ENCODE data around the gene ACAP1.

The ACAP1 gene

DNA sequence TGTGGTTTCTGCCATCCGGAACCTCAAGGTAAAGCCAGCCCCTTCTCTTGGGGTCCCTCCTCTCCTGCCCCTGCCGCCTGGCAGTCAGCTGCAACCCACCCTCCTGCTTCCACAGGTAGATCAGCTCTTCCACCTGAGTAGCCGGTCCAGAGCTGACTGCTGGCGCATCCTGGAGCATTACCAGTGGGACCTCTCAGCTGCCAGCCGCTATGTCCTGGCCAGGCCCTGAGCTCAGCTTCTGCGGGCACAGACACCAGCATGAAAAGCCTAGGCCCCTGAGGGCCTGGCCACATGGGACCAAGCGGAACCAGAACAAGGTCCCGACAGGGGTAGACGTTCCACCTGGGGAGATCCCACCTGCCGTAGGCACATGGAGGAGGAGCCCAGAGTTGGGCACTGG lies 52.5 kb downstream of the ACAP1 start:
- intact Hi-C loops (cut with micrococcal nuclease), result no loop called here
- Mint-ChIP-seq H3K27me3 (peaks cover 18% of the 10 kb centered on the region), H3K9me3 (no peaks in the 10 kb centered on the region), H3K4me1 (ENCODE audit: low read depth) (peaks cover 33% of the 10 kb centered on the region), H3K36me3 (ENCODE audit: low read depth) (peaks cover 70% of the 10 kb centered on the region), H3K4me3 (no peak overlapping the region), H3K27ac (peak overlapping the region; percentile 34)

DNA sequence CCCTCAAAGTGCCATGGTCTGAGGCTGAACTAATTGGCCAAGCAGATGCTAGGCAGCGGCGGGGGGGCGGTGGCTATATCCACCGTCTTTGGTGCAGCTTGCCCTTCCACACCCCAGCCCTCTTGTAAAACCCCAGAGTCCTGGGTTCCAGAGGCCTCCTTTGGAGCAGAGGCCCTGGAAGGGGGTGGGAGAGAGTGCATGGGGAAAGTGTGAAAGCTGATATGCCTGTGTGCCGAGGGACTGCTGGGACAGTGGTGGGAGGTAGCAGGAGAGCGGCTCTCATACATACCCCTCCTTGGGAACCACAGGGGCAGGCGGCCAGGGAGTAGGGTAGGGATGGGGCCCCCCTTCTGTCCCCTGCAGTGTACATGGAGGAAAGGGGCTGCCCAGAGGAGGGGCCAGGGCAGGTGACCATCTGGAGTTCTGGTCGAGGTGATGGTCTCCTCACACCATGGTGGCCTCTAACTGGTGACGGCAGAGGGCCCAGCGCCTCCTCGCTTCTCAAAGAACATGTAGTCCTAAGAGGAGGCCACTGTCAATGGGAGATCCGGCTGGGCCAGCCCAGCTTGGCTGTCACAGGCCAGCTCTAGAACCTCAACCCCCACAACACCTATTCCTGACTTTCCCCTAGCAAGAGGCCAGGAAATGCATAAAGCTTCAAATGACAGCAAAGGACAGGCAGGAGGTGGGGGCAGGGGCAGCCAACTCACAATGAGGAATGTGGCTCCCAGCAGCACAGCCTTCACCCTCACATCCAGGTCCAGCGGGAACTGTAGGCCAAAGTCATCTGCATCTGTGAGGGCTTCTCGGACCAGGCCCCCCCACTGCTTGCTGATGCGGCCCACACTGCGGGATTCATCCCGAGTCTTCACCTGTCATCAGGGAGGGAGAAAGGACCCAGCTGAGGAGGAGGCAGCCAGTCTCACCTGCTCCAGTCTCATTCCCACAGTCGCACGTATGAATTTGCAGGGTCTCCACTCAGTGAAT lies 53.9 kb downstream of the ACAP1 start:
- peaks cover 74% of the 10 kb centered on the region for H3K36me3 Mint-ChIP-seq (ENCODE audit: low read depth)

GRCh38 chr17:7391307-7391706 lies 55.0 kb downstream of the ACAP1 start:
- Mint-ChIP-seq H3K4me3 (no peak overlapping the region), H3K27ac (no peak overlapping the region), H3K27me3 (no peaks in the 10 kb centered on the region), H3K9me3 (no peaks in the 10 kb centered on the region), H3K36me3 (ENCODE audit: low read depth) (peaks cover 74% of the 10 kb centered on the region), H3K4me1 (ENCODE audit: low read depth) (peaks cover 38% of the 10 kb centered on the region)
- intact Hi-C loops (cut with micrococcal nuclease), result no loop called here

More for the DNA sequence above, 53.9 kb downstream of the ACAP1 start:
- Mint-ChIP-seq H3K9me3 (no peaks in the 10 kb centered on the region), H3K27ac (no peak overlapping the region), H3K4me3 (no peak overlapping the region), H3K4me1 (ENCODE audit: low read depth) (peaks cover 32% of the 10 kb centered on the region), H3K27me3 (peaks cover 4% of the 10 kb centered on the region)
- intact Hi-C loops (cut with micrococcal nuclease), result no loop called here

DNA sequence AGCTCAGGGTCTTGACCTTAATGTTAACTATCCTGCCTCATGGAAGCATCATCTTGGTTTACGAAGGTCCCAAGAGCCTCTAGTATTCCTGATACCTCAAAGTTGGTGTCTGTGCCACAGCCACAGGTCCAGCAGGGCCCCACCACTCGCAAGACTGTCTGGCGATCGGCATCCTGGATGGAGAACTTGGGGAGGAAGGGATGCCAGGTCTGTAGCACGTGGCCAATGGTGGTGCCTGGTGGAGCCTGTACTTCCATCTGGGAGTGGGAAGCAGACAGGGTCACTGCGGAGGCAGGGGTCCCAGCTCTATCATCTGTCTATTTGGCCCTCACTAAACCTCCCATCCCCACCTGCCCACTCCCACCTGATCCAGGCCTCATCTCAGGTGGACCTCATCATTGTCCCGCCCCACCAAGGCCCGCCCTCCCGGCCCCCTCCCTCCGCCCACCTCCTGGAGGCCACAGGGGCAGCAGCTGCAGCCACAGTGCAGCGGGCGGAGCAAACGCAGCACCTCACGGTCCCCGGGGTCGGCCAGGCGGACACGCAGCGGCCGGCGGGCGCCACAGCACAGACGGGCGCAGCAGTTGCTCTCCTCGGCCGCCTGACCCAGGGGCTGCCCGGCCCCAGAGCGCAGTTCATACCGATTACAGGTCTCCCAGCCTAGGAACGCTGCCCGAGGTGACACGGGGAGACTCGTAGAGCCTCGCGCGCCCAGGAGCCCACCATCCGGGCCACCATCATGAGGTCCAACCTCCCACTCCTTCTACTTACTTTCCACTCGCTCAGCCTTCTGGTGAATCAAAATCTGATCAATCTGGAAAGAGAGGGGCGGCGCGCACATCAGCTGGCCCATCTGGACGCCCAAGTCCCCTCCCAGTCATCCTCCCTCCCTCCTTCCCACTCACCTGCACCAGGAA lies 56.6 kb downstream of the ACAP1 start:
- peak overlapping the region; percentile 95 for H3K4me3 Mint-ChIP-seq
- H3K4me1 Mint-ChIP-seq (ENCODE audit: low read depth), result peaks cover 38% of the 10 kb centered on the region
- intact Hi-C loops (cut with micrococcal nuclease), result no loop called here
- H3K27ac Mint-ChIP-seq, result no peak overlapping the region
- H3K27me3 Mint-ChIP-seq, result no peaks in the 10 kb centered on the region
- peaks cover 63% of the 10 kb centered on the region for H3K36me3 Mint-ChIP-seq (ENCODE audit: low read depth)
- no peaks in the 10 kb centered on the region for H3K9me3 Mint-ChIP-seq

DNA sequence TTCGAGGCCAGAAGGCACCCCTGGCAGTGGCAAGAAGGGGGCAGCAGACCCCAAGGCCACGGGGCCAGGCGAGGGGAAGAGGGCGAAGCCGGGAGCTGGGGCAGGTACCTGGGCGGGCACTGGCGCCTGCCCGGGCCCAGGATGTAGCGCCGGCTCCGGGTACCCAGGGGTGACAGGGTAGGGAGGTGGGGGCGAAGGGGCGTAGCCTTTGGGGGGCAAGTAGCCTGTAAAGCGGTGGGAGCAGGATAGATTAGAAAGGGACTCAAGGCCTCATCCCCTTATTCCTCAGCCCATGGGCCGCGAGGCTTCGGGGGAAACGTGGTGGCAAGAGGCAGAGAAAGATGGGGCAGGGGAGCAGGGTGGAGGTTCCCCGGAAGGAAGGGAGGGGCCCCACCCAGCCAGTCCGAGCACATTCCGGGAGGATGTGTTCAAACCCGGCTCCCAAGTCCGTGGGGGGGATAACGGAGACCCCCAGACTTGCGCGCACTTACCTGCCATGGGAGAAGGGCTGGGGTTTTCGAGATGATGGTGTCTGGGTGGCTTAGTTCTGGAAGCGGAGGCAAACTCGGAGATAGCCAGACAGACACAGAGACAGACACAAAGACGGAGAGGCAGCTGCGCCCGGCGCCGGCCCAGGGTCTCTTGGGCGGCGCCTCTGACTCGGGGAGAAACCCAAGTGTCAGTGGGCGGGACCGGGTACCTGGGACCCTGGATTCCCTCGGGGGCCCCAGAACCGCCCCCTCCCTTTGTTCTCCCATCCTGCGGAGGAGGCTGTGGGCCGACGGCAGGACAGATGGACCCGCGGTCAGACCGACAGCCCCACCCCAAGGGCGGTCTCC lies 57.5 kb downstream of the ACAP1 start:
- H3K4me3 Mint-ChIP-seq, result peak overlapping the region; percentile 95
- no peaks in the 10 kb centered on the region for H3K9me3 Mint-ChIP-seq
- peaks cover 55% of the 10 kb centered on the region for H3K36me3 Mint-ChIP-seq (ENCODE audit: low read depth)
- H3K27me3 Mint-ChIP-seq, result no peaks in the 10 kb centered on the region
- H3K4me1 Mint-ChIP-seq (ENCODE audit: low read depth), result peaks cover 38% of the 10 kb centered on the region
- intact Hi-C loops (cut with micrococcal nuclease), result loop anchor here (1.0 kb wide), 1 partner anchor 10 kb away; the partner anchor contains the start of gene TMEM256
- peak overlapping the region; percentile 89 for H3K27ac Mint-ChIP-seq

- intact Hi-C loops (cut with micrococcal nuclease), result loop anchor here (1.0 kb wide), 1 partner anchor 10 kb away; the partner anchor contains the start of gene TMEM256
- Mint-ChIP-seq H3K27ac (peak within 1 kb of the TSS; percentile 89), H3K4me1 (ENCODE audit: low read depth) (peaks cover 38% of the 10 kb centered on the region), H3K27me3 (no peaks in the 10 kb centered on the region), H3K4me3 (peak within 1 kb of the TSS; percentile 95), H3K36me3 (ENCODE audit: low read depth) (peaks cover 47% of the 10 kb centered on the region), H3K9me3 (no peaks in the 10 kb centered on the region)
Measured at GRCh38 chr17:7394452-7395191, 58.3 kb downstream of the ACAP1 start, which contains the start of gene PLSCR3. TSS of gene PLSCR3 (minus strand) at chr17:7394525. CDS start at chr17:7394110, 415 bp downstream.

DNA sequence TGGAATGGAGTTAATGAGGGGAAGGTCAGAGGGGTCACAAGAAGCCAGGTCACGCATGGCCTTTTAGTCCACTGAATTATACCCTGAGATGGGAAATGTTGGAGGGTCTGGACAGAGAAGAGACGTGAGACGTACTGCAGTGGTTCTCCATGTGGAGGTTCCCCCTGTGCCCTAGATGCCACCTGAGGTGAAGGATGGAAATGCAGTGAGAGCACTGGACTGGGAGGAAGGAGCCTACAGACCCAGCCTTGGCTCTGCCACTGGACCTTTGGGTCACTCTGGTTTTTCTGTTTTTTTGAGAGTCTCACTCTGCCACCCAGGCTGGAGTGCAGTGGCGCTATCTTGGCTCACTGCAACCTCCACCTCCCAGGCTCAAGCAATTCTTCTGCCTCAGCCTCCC lies 59.8 kb downstream of the ACAP1 start:
- Mint-ChIP-seq H3K4me3 (no peak overlapping the region), H3K27me3 (no peaks in the 10 kb centered on the region), H3K9me3 (no peaks in the 10 kb centered on the region), H3K27ac (no peak overlapping the region), H3K36me3 (ENCODE audit: low read depth) (peaks cover 33% of the 10 kb centered on the region), H3K4me1 (ENCODE audit: low read depth) (peaks cover 38% of the 10 kb centered on the region)
- intact Hi-C loops (cut with micrococcal nuclease), result no loop called here

DNA sequence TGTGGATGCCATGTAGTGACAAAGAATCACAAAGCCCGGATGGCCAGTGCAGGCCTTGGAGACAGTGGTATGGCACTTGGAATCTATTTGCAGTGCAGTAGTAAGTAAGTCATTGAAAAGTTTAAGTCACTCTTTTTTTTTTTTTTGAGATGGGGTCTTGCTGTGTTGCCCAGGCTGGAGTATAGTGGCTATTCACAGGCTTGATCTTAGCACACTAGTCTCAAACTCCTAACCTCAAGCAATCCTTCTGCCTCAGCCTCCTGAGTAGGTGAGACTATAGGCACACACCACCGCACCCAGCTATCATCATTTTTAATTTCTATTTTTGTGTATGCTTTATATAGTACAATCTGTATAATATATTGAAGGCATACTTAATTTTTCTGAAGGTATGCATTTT lies 62.3 kb downstream of the ACAP1 start:
- H3K4me1 Mint-ChIP-seq (ENCODE audit: low read depth), result peaks cover 23% of the 10 kb centered on the region
- no peak overlapping the region for H3K4me3 Mint-ChIP-seq
- intact Hi-C loops (cut with micrococcal nuclease), result no loop called here

More for the DNA sequence above, 62.3 kb downstream of the ACAP1 start:
- no peaks in the 10 kb centered on the region for H3K27me3 Mint-ChIP-seq
- H3K9me3 Mint-ChIP-seq, result no peaks in the 10 kb centered on the region
- peaks cover 16% of the 10 kb centered on the region for H3K36me3 Mint-ChIP-seq (ENCODE audit: low read depth)
- H3K27ac Mint-ChIP-seq, result no peak overlapping the region

Measured in dendritic cell treated with granulocyte-macrophage colony-stimulating factor and Interleukin-4, amounts not matched to agents 40 ng/mL and 50 ng/mL, for 4 days (primary cell).